Astrocyte (in vitro differentiated cells and primary cell): Measurements from ENCODE around the gene COA7.

Experiments used
- CTCF ChIP-seq: IDR thresholded peaks from 2 replicates; pipeline ENCODE4 v1.5.1; 2011; ENCODE audit warnings: low read depth, mild to moderate bottlenecking, inconsistent platforms, low read length, moderate library complexity; ENCODE audit not compliant: insufficient read depth
- EZH2 ChIP-seq: IDR thresholded peaks from 2 replicates; pipeline ENCODE4 v1.6.1; 2012; ENCODE audit warnings: mild to moderate bottlenecking, low read length, inconsistent platforms; ENCODE audit not compliant: insufficient read depth

DNA sequence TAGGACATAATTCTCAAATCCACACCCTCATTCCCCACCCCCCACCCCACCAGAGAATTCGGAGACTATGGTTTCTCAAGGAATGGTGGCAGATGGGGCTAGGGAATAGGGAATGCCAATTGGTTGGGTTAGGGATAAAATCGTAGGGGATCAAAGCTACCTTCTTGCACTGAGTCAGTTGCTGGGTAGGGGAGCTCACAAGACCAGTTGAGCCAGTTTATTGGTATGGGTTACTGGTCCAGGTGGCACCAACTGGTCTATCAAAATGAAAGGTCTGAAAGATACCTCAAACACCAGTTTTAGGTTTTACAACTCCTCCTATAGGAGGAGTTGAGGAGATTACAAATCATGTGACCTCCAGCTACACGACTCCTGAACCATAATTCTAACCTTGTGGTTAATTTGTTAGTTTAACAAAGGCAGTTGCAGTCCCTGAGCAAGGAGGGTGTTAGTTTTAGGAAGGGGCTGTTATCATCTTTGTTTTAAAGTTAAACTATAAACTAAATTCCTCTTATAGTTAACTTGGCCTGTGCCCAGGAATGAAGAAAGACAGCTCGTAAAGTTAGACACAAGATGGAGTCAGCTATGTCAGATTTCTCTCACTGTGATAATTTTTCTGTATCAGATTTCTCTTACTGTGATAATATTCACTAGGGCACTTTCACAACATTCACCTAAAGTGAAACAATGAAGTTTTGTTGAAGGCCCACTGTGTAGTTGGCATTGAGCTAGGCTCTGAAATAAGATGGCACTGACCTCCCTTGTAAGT is 62.6 kb downstream of the COA7 start:
- TF ChIP-seq CTCF (no peak), EZH2 (no peak)
